ENCODE measurements around the gene CELF5. TPM values are rescaled to one million over a fixed set of nuclear protein-coding genes. Genes with fewer than 3 reads are reported as not detected.

CELF5 gene
- total and polyA plus RNA-seq, 9 of the 15 experiments (the other 6 are each of a cell fraction or from before 2014, with no cell fraction given) = 0.01 to 0.56 (median 0.22) TPM

DNA sequence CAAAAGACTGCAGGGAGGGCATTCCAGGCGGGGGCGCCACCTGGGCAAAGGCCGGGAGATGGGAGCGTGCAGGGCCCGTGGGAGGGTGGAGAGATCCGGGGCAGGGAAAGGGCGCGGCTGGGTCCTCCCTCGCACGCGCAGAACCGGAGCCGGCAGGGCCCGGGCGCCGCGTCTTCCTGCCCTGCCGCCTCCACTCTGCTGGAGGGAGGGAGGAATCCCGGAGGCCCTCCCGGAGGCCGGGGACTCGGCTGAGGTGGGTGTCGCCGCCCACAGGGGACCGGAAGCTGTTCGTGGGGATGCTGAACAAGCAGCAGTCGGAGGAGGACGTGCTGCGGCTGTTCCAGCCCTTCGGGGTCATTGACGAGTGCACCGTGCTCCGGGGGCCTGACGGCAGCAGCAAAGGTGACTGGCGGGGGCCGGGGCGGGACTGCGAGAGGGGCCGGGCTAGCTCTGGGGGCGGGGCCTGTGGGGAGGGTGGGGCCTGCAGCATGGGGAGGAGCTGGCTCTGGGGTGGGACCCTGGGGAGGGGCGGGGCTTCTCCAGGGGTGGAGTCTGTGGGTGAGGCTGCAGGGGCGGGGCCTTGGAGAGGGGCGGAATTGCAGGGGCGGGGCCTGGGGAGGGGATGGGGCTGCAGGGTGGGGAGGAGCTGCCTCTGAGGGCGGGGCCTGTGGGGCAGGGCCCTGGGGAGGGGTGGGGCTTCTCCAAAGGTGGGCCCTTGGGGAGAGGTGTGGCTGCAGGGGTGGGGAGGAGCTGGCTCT lies 51.3 kb downstream of the CELF5 start (continued):
- peak; percentile 34; the same call in 1 of the 2 replicates for TF ChIP-seq CREB3L1 (IDR thresholded peaks at IDR 0.05; ENCODE audit: borderline replicate concordance, low read depth)
- TF ChIP-seq BDP1 (IDR thresholded peaks at IDR 0.05; ENCODE audit: insufficient read depth, insufficient read length) = no peak
- TF ChIP-seq CREB1 (IDR thresholded peaks at IDR 0.05) = no peak
- TF ChIP-seq CREB1 (CRISPR knock-in tag; IDR thresholded peaks at IDR 0.05) = 0 out of 2 replicates have a peak, but pooled peaks have one; percentile 20
- TF ChIP-seq, protein P1, sequence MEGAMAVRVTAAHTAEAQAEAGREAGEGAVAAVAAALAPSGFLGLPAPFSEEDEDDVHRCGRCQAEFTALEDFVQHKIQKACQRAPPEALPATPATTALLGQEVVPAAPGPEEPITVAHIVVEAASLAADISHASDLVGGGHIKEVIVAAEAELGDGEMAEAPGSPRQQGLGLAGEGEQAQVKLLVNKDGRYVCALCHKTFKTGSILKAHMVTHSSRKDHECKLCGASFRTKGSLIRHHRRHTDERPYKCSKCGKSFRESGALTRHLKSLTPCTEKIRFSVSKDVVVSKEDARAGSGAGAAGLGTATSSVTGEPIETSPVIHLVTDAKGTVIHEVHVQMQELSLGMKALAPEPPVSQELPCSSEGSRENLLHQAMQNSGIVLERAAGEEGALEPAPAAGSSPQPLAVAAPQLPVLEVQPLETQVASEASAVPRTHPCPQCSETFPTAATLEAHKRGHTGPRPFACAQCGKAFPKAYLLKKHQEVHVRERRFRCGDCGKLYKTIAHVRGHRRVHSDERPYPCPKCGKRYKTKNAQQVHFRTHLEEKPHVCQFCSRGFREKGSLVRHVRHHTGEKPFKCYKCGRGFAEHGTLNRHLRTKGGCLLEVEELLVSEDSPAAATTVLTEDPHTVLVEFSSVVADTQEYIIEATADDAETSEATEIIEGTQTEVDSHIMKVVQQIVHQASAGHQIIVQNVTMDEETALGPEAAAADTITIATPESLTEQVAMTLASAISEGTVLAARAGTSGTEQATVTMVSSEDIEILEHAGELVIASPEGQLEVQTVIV (CRISPR knock-in tag; IDR thresholded peaks at IDR 0.05; ENCODE audit: borderline replicate concordance) = no peak
- TF ChIP-seq MAX (CRISPR knock-in tag; IDR thresholded peaks at IDR 0.05) = peak; percentile 43; the same call in 1 of the 2 replicates
- 0 out of 2 replicates have a peak, but pooled peaks have one; percentile 36 for TF ChIP-seq SMARCE1 (IDR thresholded peaks at IDR 0.05)
- TF ChIP-seq SAFB (IDR thresholded peaks at IDR 0.05; ENCODE audit: borderline replicate concordance, low read depth, low read length) = peak; percentile 63; the same call in 1 of the 2 replicates
- TF ChIP-seq ZNF232 (CRISPR knock-in tag; IDR thresholded peaks at IDR 0.05) = no peak
- peak in 2 of 3 experiments; percentile 20 to 33 for TF ChIP-seq YY1 (IDR thresholded peaks at IDR 0.05; ENCODE audit: borderline replicate concordance in 1 of 3, control insufficient read depth in 1 of 3, extremely low read depth in 1 of 3, insufficient read depth in 3 of 3, insufficient read length in 1 of 3, insufficient replicate concordance in 2 of 3, low read depth in 1 of 3, low read length in 2 of 3)
- TF ChIP-seq ZNF41 (CRISPR knock-in tag; conservative IDR thresholded peaks at IDR 0.05) = no peak
- no peak for TF ChIP-seq NR3C1 (CRISPR knock-in tag; IDR thresholded peaks at IDR 0.05)
- 0 out of 4 replicates have a peak, but pooled peaks of 1 of the 2 experiments have one; percentile 24 for TF ChIP-seq TRIM24 (IDR thresholded peaks at IDR 0.05)
- TF ChIP-seq, protein P2, sequence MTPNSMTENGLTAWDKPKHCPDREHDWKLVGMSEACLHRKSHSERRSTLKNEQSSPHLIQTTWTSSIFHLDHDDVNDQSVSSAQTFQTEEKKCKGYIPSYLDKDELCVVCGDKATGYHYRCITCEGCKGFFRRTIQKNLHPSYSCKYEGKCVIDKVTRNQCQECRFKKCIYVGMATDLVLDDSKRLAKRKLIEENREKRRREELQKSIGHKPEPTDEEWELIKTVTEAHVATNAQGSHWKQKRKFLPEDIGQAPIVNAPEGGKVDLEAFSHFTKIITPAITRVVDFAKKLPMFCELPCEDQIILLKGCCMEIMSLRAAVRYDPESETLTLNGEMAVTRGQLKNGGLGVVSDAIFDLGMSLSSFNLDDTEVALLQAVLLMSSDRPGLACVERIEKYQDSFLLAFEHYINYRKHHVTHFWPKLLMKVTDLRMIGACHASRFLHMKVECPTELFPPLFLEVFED (CRISPR knock-in tag; conservative IDR thresholded peaks at IDR 0.05) = no peak
- no peak for TF ChIP-seq NR1H2 (CRISPR knock-in tag; IDR thresholded peaks at IDR 0.05)
- TF ChIP-seq TCFL5 (CRISPR knock-in tag; conservative IDR thresholded peaks at IDR 0.05) = no peak
- TF ChIP-seq PHB (CRISPR knock-in tag; IDR thresholded peaks at IDR 0.05) = no peak
- TF ChIP-seq ZNF253 (CRISPR knock-in tag; conservative IDR thresholded peaks at IDR 0.05) = no peak
- no peak for TF ChIP-seq ESRRB (CRISPR knock-in tag; IDR thresholded peaks at IDR 0.05; ENCODE audit: borderline replicate concordance)
- 0 out of 2 replicates have a peak, but pooled peaks have one; percentile 39 for TF ChIP-seq TAF7 (tag; IDR thresholded peaks at IDR 0.05)
- TF ChIP-seq CEBPB (tag; IDR thresholded peaks at IDR 0.05) = no peak

Data from K562 (cell line).